IPS-18a (cell line): ENCODE measurements around the gene PDF.
A peak's percentile ranks its signal among the peaks of the same experiment; 100 is the strongest.

Experiments
- H3K27ac ChIP-seq: one replicate; pipeline ENCODE4 v1.5.1; 2013; ENCODE audit warnings: low read length
- H3K27me3 ChIP-seq: one replicate; pipeline ENCODE4 v1.6.1; 2013; ENCODE audit warnings: mild to moderate bottlenecking, low read length; ENCODE audit not compliant: control insufficient read depth, insufficient read depth
- H3K36me3 ChIP-seq: one replicate; pipeline ENCODE4 v1.6.1; 2013; ENCODE audit warnings: low read depth, low read length; ENCODE audit not compliant: control insufficient read depth
- H3K4me1 ChIP-seq: one replicate; pipeline ENCODE4 v1.6.1; 2013; ENCODE audit warnings: low read depth, low read length; ENCODE audit not compliant: control insufficient read depth
- H3K4me3 ChIP-seq: one replicate; pipeline ENCODE4 v1.5.1; 2013; ENCODE audit warnings: low read length
- H3K9ac ChIP-seq: one replicate; pipeline ENCODE4 v1.6.1; 2013; ENCODE audit warnings: mild to moderate bottlenecking, low read length, moderate library complexity
- H3K9me3 ChIP-seq: one replicate; pipeline ENCODE4 v1.6.1; 2013; ENCODE audit warnings: low read depth, low read length; ENCODE audit not compliant: control insufficient read depth

PDF gene

GRCh38 chr16:69338557-69339288 lies 8.3 kb upstream of the PDF start:
- Histone ChIP-seq H3K9me3 (no peaks in the 10 kb centered on the region), H3K27me3 (no peaks in the 10 kb centered on the region), H3K36me3 (peaks cover 53% of the 10 kb centered on the region), H3K4me1 (peaks cover 3% of the 10 kb centered on the region), H3K9ac (peak overlapping the region; percentile 94), H3K27ac (peak overlapping the region; percentile 66), H3K4me3 (peak overlapping the region; percentile 99)

DNA sequence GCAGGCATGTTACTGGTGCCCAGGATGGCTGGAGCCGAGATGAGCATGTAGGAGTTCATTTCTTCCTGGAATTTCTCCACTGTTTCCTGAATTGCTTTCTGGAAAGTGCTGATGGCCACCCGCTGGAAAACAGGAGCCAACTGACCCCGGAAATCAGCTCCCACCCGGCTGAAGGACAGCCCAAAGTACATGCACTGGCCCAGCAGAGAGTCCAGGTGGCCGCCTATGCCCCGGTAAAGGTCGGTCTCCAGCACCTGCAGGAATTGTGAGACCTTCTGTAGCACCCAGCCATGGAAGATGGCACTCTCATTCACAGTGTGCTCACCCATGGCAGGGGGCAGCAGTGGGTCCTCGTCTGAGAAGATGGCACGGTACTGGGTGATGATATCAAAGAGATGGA lies 4.3 kb upstream of the PDF start:
- Histone ChIP-seq H3K4me1 (peaks cover 3% of the 10 kb centered on the region), H3K36me3 (peaks cover 44% of the 10 kb centered on the region)

GRCh38 chr16:69329369-69330285 lies 761 bp downstream of the PDF start:
- peaks cover 50% of the 10 kb centered on the region for H3K36me3 ChIP-seq

More for the DNA sequence above, 4.3 kb upstream of the PDF start:
- Histone ChIP-seq H3K4me3 (no peak overlapping the region), H3K9ac (no peak overlapping the region), H3K27ac (no peak overlapping the region), H3K27me3 (no peaks in the 10 kb centered on the region), H3K9me3 (no peaks in the 10 kb centered on the region)

GRCh38 chr16:69328854-69329316 lies 1.5 kb downstream of the PDF start:
- Histone ChIP-seq H3K4me3 (peak overlapping the region; percentile 78), H3K9me3 (no peaks in the 10 kb centered on the region), H3K4me1 (peaks cover 7% of the 10 kb centered on the region), H3K36me3 (peaks cover 50% of the 10 kb centered on the region), H3K27ac (no peak overlapping the region), H3K27me3 (no peaks in the 10 kb centered on the region), H3K9ac (no peak overlapping the region)

More at GRCh38 chr16:69329369-69330285, 761 bp downstream of the PDF start:
- Histone ChIP-seq H3K27me3 (no peaks in the 10 kb centered on the region), H3K27ac (no peak overlapping the region), H3K4me1 (peaks cover 7% of the 10 kb centered on the region), H3K4me3 (peak overlapping the region; percentile 78), H3K9me3 (no peaks in the 10 kb centered on the region), H3K9ac (peak overlapping the region; percentile 75)

GRCh38 chr16:69327585-69328310 lies 2.6 kb downstream of the PDF start:
- Histone ChIP-seq H3K27me3 (no peaks in the 10 kb centered on the region), H3K9ac (no peak overlapping the region), H3K4me1 (peaks cover 7% of the 10 kb centered on the region), H3K27ac (no peak overlapping the region), H3K36me3 (peaks cover 48% of the 10 kb centered on the region), H3K4me3 (no peak overlapping the region), H3K9me3 (no peaks in the 10 kb centered on the region)

- Histone ChIP-seq H3K27ac (no peak overlapping the region), H3K9ac (no peak overlapping the region), H3K4me1 (peaks cover 7% of the 10 kb centered on the region), H3K9me3 (no peaks in the 10 kb centered on the region), H3K4me3 (no peak overlapping the region), H3K36me3 (peaks cover 55% of the 10 kb centered on the region), H3K27me3 (no peaks in the 10 kb centered on the region)
Observed at GRCh38 chr16:69326172-69326873, 4.1 kb downstream of the PDF start.

- Histone ChIP-seq H3K27me3 (no peaks in the 10 kb centered on the region), H3K4me1 (peaks cover 7% of the 10 kb centered on the region), H3K36me3 (peaks cover 60% of the 10 kb centered on the region), H3K9me3 (no peaks in the 10 kb centered on the region), H3K9ac (no peak overlapping the region), H3K27ac (no peak overlapping the region), H3K4me3 (no peak overlapping the region)
Observed at GRCh38 chr16:69325784-69326171, 4.6 kb downstream of the PDF start.

DNA sequence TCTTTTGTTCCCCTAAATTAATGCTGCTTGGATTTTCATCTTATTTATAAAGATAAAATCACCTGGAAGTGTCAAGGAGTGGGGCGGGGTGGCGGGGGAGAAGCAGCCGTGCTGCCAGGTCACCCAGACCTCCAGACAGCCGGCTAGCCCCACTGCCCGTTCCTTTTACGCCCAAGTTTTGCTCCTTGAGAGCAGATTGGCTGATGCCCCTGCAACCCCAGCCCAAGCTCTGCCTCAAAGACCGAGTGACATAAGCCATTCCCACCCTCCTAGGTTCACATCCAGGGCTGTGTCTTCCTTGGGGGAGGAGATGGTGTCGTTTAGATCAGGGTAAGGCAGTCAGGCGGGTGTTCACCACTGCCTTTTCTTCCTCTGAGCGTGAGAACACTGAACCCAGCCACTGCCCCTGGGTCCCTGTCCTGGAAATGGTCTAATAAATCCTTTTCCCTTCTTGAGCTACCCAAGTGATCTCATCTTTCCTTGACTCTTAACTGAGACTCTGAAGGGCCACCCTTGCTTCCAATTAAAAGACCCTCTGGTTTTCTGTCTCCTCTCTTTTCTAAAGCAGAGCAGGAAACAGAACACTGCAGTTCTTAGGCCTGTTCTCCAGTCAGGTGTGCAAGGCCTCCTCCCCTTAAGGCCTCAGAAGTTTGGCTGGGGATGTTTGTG lies 5.7 kb downstream of the PDF start:
- Histone ChIP-seq H3K4me1 (peaks cover 7% of the 10 kb centered on the region), H3K9ac (no peak overlapping the region), H3K27ac (no peak overlapping the region), H3K9me3 (no peaks in the 10 kb centered on the region), H3K27me3 (no peaks in the 10 kb centered on the region), H3K36me3 (peaks cover 70% of the 10 kb centered on the region), H3K4me3 (no peak overlapping the region)

- Histone ChIP-seq H3K36me3 (peaks cover 76% of the 10 kb centered on the region), H3K9ac (no peak overlapping the region), H3K27ac (no peak overlapping the region), H3K9me3 (no peaks in the 10 kb centered on the region), H3K4me3 (no peak overlapping the region), H3K27me3 (no peaks in the 10 kb centered on the region), H3K4me1 (peaks cover 3% of the 10 kb centered on the region)
Observed at GRCh38 chr16:69324013-69324531, 6.3 kb downstream of the PDF start.

- Histone ChIP-seq H3K36me3 (peaks cover 78% of the 10 kb centered on the region), H3K27ac (no peak overlapping the region), H3K9me3 (no peaks in the 10 kb centered on the region), H3K9ac (no peak overlapping the region), H3K4me1 (no peaks in the 10 kb centered on the region), H3K4me3 (no peak overlapping the region), H3K27me3 (no peaks in the 10 kb centered on the region)
Observed at GRCh38 chr16:69323415-69323814, 7.0 kb downstream of the PDF start.
